ENCODE data around the gene CFAP61.

CFAP61 gene

DNA sequence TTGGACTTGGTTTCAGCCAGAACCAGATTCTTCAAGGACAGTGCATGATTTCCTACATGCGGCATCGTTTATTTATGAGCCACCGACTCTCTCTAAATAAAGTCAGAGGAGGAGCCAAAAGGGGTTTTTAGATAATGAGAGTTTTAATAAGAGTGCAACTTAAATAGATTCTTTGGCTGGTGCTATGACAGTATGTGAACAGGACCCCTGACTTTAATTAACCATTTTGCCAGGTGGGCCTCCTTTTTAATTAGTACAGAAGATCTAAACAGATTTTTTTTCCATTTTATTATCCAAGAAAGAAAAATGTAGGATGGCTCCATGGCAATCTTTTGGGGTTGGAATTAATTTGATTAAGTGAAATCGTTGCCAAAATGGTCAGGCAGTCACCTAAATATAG lies 240.8 kb downstream of the CFAP61 start:
- TF ChIP-seq, protein P1, sequence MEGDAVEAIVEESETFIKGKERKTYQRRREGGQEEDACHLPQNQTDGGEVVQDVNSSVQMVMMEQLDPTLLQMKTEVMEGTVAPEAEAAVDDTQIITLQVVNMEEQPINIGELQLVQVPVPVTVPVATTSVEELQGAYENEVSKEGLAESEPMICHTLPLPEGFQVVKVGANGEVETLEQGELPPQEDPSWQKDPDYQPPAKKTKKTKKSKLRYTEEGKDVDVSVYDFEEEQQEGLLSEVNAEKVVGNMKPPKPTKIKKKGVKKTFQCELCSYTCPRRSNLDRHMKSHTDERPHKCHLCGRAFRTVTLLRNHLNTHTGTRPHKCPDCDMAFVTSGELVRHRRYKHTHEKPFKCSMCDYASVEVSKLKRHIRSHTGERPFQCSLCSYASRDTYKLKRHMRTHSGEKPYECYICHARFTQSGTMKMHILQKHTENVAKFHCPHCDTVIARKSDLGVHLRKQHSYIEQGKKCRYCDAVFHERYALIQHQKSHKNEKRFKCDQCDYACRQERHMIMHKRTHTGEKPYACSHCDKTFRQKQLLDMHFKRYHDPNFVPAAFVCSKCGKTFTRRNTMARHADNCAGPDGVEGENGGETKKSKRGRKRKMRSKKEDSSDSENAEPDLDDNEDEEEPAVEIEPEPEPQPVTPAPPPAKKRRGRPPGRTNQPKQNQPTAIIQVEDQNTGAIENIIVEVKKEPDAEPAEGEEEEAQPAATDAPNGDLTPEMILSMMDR (IDR thresholded peaks at IDR 0.05; ENCODE audit: insufficient read depth, low read length, poor library complexity, severe bottlenecking) = no peak
- no peak for TF ChIP-seq EZH2phosphoT487 (conservative IDR thresholded peaks at IDR 0.05; ENCODE audit: low read length)
- Histone ChIP-seq H3K27me3 (ENCODE audit: low read length) (no peaks in the 10 kb centered on the region), H3K79me2 (ENCODE audit: insufficient read depth, low read length) (no peaks in the 10 kb centered on the region), H3K9ac (ENCODE audit: low read length) (no peak overlapping the region), H4K20me1 (ENCODE audit: low read depth, low read length) (no peaks in the 10 kb centered on the region), H2AFZ (ENCODE audit: low read depth, low read length, severe bottlenecking) (no peak overlapping the region), H3K9me2 (replicated peaks; ENCODE audit: insufficient read depth, low read length) (no peaks in the 10 kb centered on the region), H3F3A (ENCODE audit: insufficient read depth) (no peaks in the 10 kb centered on the region), H3K36me3 (ENCODE audit: low read length) (no peaks in the 10 kb centered on the region), H3K9me3 (ENCODE audit: insufficient read depth, low read length) (no peaks in the 10 kb centered on the region), H3K27ac (ENCODE audit: low read depth, low read length) (no peak overlapping the region), H3K4me3 (ENCODE audit: insufficient read depth, low read length, poor library complexity, severe bottlenecking) (no peak overlapping the region), H3K4me2 (ENCODE audit: low read depth, low read length, poor library complexity, severe bottlenecking) (no peak overlapping the region)

DNA sequence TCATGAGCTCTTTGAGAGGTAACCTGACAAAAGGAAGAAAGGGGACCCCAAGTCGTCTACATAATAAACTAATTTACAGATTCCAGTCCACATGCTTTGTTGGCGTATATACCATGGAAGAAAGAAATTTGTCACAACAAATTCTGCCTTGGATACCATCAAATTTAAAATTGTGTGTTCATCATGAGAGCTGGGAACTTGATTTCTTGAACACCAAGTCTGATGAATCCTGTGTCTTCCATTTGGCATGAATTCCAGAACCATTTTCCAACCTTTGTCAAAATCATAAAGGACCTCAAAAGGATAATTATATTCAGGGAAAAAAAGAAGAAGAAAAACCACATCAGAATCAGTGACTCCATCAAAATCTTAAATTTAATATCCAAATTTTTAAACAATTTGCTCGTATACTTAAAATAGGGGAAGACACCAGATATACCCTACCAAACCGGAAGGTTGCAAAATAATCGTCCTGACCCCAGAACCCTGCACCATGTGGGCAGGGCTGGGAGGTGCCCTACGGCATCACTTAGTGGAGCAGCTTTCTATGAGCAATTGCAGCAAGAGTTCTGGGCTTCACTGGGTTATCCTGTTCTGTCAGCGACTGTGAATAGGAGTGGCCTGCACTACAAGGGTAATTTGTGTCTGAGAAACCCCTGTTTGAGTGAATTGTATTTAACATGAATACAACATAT lies 241.5 kb downstream of the CFAP61 start:
- Histone ChIP-seq H2AFZ (ENCODE audit: low read depth, low read length, severe bottlenecking) (no peak overlapping the region), H3K9ac (ENCODE audit: low read length) (no peak overlapping the region), H3K27ac (ENCODE audit: low read depth, low read length) (no peak overlapping the region), H3F3A (ENCODE audit: insufficient read depth) (no peaks in the 10 kb centered on the region), H4K20me1 (ENCODE audit: low read depth, low read length) (no peaks in the 10 kb centered on the region), H3K9me2 (replicated peaks; ENCODE audit: insufficient read depth, low read length) (no peaks in the 10 kb centered on the region), H3K4me2 (ENCODE audit: low read depth, low read length, poor library complexity, severe bottlenecking) (no peak overlapping the region), H3K4me3 (ENCODE audit: insufficient read depth, low read length, poor library complexity, severe bottlenecking) (no peak overlapping the region), H3K9me3 (ENCODE audit: insufficient read depth, low read length) (no peaks in the 10 kb centered on the region), H3K27me3 (ENCODE audit: low read length) (no peaks in the 10 kb centered on the region), H3K36me3 (ENCODE audit: low read length) (no peaks in the 10 kb centered on the region), H3K79me2 (ENCODE audit: insufficient read depth, low read length) (no peaks in the 10 kb centered on the region)
- TF ChIP-seq, protein P1 (IDR thresholded peaks at IDR 0.05; ENCODE audit: insufficient read depth, low read length, poor library complexity, severe bottlenecking) = no peak
- no peak for TF ChIP-seq EZH2phosphoT487 (conservative IDR thresholded peaks at IDR 0.05; ENCODE audit: low read length)

DNA sequence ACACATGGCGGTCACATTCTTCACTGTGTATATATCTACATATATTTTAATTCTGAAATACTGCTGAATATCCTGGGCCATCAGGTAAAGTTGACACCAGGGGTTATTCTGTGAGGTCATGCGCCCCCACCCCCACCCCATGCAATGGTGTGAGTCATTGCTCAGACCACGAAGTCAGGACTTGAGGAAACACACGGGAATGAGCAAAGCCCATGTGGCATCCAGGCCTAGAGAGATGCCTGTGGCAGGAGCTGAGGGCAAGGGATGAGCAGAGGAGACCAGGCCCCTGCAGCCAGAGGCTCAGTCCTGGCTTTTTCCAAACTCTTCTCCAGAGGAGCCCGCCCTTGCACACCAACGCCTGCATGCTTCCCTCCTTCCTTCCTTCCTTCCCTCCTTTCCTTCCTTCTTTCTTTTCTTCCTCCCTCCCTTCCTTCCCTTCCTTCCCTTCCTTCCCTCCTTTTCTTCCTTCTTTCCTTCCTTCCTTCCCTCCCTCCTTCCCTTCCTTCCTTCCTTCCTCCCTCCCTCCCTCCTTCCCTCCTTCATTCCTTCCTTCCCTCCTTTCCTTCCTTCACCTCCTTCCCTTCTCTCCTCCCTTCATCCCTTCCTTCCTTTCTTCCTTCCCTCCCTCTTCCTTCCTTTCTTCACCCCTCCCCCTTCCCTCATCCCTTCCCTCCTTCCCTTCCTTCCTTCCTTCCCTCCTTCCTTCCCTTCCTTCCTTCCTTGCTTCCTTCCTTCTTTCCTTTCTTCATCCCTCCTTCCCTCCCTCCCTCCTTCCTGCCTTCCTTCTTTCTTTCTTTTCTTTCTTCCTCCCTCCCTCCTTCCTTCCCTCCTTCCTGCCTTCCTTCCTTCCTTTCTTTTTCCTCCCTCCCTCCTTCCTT lies 243.5 kb downstream of the CFAP61 start:
- no peak overlapping the region for H3K4me3 ChIP-seq (ENCODE audit: insufficient read depth, low read length, poor library complexity, severe bottlenecking)
- H3K9me2 ChIP-seq (replicated peaks; ENCODE audit: insufficient read depth, low read length) = no peaks in the 10 kb centered on the region
- no peaks in the 10 kb centered on the region for H3F3A ChIP-seq (ENCODE audit: insufficient read depth)
- H3K27ac ChIP-seq (ENCODE audit: low read depth, low read length) = no peak overlapping the region
- H4K20me1 ChIP-seq (ENCODE audit: low read depth, low read length) = no peaks in the 10 kb centered on the region
- H2AFZ ChIP-seq (ENCODE audit: low read depth, low read length, severe bottlenecking) = no peak overlapping the region
- no peak overlapping the region for H3K4me2 ChIP-seq (ENCODE audit: low read depth, low read length, poor library complexity, severe bottlenecking)
- H3K9me3 ChIP-seq (ENCODE audit: insufficient read depth, low read length) = no peaks in the 10 kb centered on the region
- H3K36me3 ChIP-seq (ENCODE audit: low read length) = no peaks in the 10 kb centered on the region
- H3K27me3 ChIP-seq (ENCODE audit: low read length) = no peaks in the 10 kb centered on the region
- TF ChIP-seq, protein P1 (IDR thresholded peaks at IDR 0.05; ENCODE audit: insufficient read depth, low read length, poor library complexity, severe bottlenecking) = no peak
- no peak for TF ChIP-seq EZH2phosphoT487 (conservative IDR thresholded peaks at IDR 0.05; ENCODE audit: low read length)
- no peaks in the 10 kb centered on the region for H3K79me2 ChIP-seq (ENCODE audit: insufficient read depth, low read length)
- H3K9ac ChIP-seq (ENCODE audit: low read length) = no peak overlapping the region
